ENCODE data around the gene KCNK16. TPM values are rescaled to one million over a fixed set of nuclear protein-coding genes. Genes with fewer than 3 reads are reported as not detected.

The KCNK16 gene
- polyA plus RNA-seq, 3 donors = not detected

GRCh38 chr6:39276379-39276995 is 46.0 kb downstream of the KCNK16 start:
- DNase-seq = no peak

- DNase-seq = no peak
Observed at GRCh38 chr6:39274903-39275302, 47.6 kb downstream of the KCNK16 start.

- DNase-seq = no peak
Observed at GRCh38 chr6:39274471-39274870, 48.0 kb downstream of the KCNK16 start.

GRCh38 chr6:39273406-39273821 is 49.1 kb downstream of the KCNK16 start:
- DNase-seq = no peak

- DNase-seq = no peak
Observed at GRCh38 chr6:39269961-39270360, 52.5 kb downstream of the KCNK16 start.

- no peak for DNase-seq
Observed at GRCh38 chr6:39268721-39269120, 53.8 kb downstream of the KCNK16 start.

GRCh38 chr6:39268171-39268570 is 54.3 kb downstream of the KCNK16 start:
- DNase-seq = no peak

GRCh38 chr6:39266782-39267355 is 55.6 kb downstream of the KCNK16 start:
- DNase-seq = no peak

- DNase-seq = no peak
Observed at GRCh38 chr6:39266375-39266774, 56.1 kb downstream of the KCNK16 start.

Other genes starting within 250 kb of the KCNK16 start
- 10 to 100 TPM; 19.5 to 22.4 (median 19.8) TPM for gene SAYSD1, start 207.5 kb downstream of the KCNK16 start, polyA plus RNA-seq (ENCODE audit: insufficient read length in 3 of 3)
- gene KCNK5, start 93.2 kb downstream of the KCNK16 start, polyA plus RNA-seq (ENCODE audit: insufficient read length in 3 of 3) = 10 to 100 TPM; 10.7 to 15.0 (median 14.1) TPM
- under 1 TPM; 0.09 to 0.13 (median 0.10) TPM for gene KCNK17, start 8.3 kb downstream of the KCNK16 start, polyA plus RNA-seq (ENCODE audit: insufficient read length in 3 of 3)